Measurements from ENCODE around the gene ANKRD42.

GRCh38 chr11:83161610-83162199, 31.8 kb upstream of the ANKRD42 start:
- TF ChIP-seq RAD21 (IDR thresholded peaks at IDR 0.05; ENCODE audit: low read length) (no peak), CTCF (IDR thresholded peaks at IDR 0.05) (no peak), POLR2AphosphoS5 (IDR thresholded peaks at IDR 0.05; ENCODE audit: low read depth, low read length) (no peak), MAX (IDR thresholded peaks at IDR 0.05; ENCODE audit: low read depth) (no peak), TEAD4 (IDR thresholded peaks at IDR 0.05; ENCODE audit: borderline replicate concordance, insufficient read depth) (no peak), EZH2phosphoT487 (IDR thresholded peaks at IDR 0.05; ENCODE audit: borderline replicate concordance, low read depth) (no peak), NRF1 (IDR thresholded peaks at IDR 0.05; ENCODE audit: low read depth, low read length) (no peak), GABPA (IDR thresholded peaks at IDR 0.05; ENCODE audit: low read depth) (no peak), USF2 (IDR thresholded peaks at IDR 0.05; ENCODE audit: borderline replicate concordance, low read depth, low read length) (no peak)
